GM19025 (cell line): ENCODE measurements around the gene LRIT1.

Experiments
- ATAC-seq: cut with Tn5 transposase; IDR thresholded peaks from one replicate; pipeline ENCODE4 v1.9.1; 2021; ENCODE audit warnings: mild to moderate bottlenecking, low read depth, moderate library complexity; ENCODE audit not compliant: unreplicated experiment

LRIT1 gene

GRCh38 chr10:84214612-84215235, 26.6 kb downstream of the LRIT1 start:
- ATAC-seq: peak; percentile 62

GRCh38 chr10:84214046-84214572, 27.2 kb downstream of the LRIT1 start:
- ATAC-seq: no peak

- ATAC-seq: no peak
These were observed 28.3 kb downstream of the LRIT1 start for GRCh38 chr10:84213076-84213475.

- no peak for ATAC-seq
These were observed 29.3 kb downstream of the LRIT1 start for GRCh38 chr10:84212014-84212413.

GRCh38 chr10:84211566-84211965, 29.8 kb downstream of the LRIT1 start:
- no peak for ATAC-seq

- no peak for ATAC-seq
These were observed 33.3 kb downstream of the LRIT1 start for GRCh38 chr10:84208023-84208422.

- ATAC-seq: no peak
These were observed 35.4 kb downstream of the LRIT1 start for GRCh38 chr10:84205853-84206525.

- ATAC-seq: peak; percentile 58
These were observed 36.1 kb downstream of the LRIT1 start for GRCh38 chr10:84205049-84205852.

- no peak for ATAC-seq
These were observed 36.7 kb downstream of the LRIT1 start for GRCh38 chr10:84204610-84205009.

- no peak for ATAC-seq
These were observed 37.2 kb downstream of the LRIT1 start for GRCh38 chr10:84204122-84204521.

- ATAC-seq: no peak
These were observed 39.0 kb downstream of the LRIT1 start for GRCh38 chr10:84202349-84202748.

GRCh38 chr10:84201682-84202081, 39.7 kb downstream of the LRIT1 start:
- ATAC-seq: no peak

GRCh38 chr10:84201244-84201606, 40.1 kb downstream of the LRIT1 start:
- ATAC-seq: no peak

GRCh38 chr10:84200537-84201243, 40.7 kb downstream of the LRIT1 start:
- ATAC-seq: no peak

GRCh38 chr10:84198206-84198915, 43.0 kb downstream of the LRIT1 start:
- ATAC-seq: no peak

GRCh38 chr10:84197643-84198042, 43.7 kb downstream of the LRIT1 start:
- ATAC-seq: no peak

- ATAC-seq: no peak
These were observed 44.4 kb downstream of the LRIT1 start for GRCh38 chr10:84196941-84197340.

GRCh38 chr10:84196083-84196482, 45.3 kb downstream of the LRIT1 start:
- no peak for ATAC-seq

- no peak for ATAC-seq
These were observed 46.1 kb downstream of the LRIT1 start for GRCh38 chr10:84195044-84195830.
